Skin of body (tissue), 2 donors: Measurements from ENCODE around the gene CALU. TPM values are rescaled to one million over a fixed set of nuclear protein-coding genes. Genes with fewer than 3 reads are reported as not detected.

Experiments used
- DNase-seq: peaks from one replicate; lab custom pipeline; 2025; lab: John Stamatoyannopoulos, UW
- total RNA-seq: library from RNA; depleted of rRNA; stranded (reverse); fragments of >200 nt; gene quantifications from one replicate; pipeline ENCODE4 v1.2.3, GENCODE V29; 2014

The CALU gene
- total RNA-seq = 147 TPM

- peak; percentile 99 for DNase-seq
These were observed at the start of gene CALU for GRCh38 chr7:128739048-128739962. Gene CALU (plus strand): TSS chr7:128739359. CDS start chr7:128748584, 9,225 bp downstream.

GRCh38 chr7:128691227-128691626 is 47.9 kb upstream of the CALU start:
- no peak for DNase-seq

- no peak for DNase-seq
These were observed 46.4 kb upstream of the CALU start for GRCh38 chr7:128692623-128693270.

- no peak for DNase-seq
These were observed 45.7 kb upstream of the CALU start for GRCh38 chr7:128693373-128694015.

GRCh38 chr7:128694738-128695137 is 44.4 kb upstream of the CALU start:
- DNase-seq = no peak

GRCh38 chr7:128697302-128697905 is 41.8 kb upstream of the CALU start:
- DNase-seq = no peak

GRCh38 chr7:128699196-128699712 is 39.9 kb upstream of the CALU start:
- no peak for DNase-seq

GRCh38 chr7:128699895-128700294 is 39.3 kb upstream of the CALU start:
- DNase-seq = no peak

- DNase-seq = no peak
These were observed 37.9 kb upstream of the CALU start for GRCh38 chr7:128701062-128701785.

GRCh38 chr7:128703609-128704241 is 35.4 kb upstream of the CALU start:
- DNase-seq = no peak

GRCh38 chr7:128705891-128706333 is 33.2 kb upstream of the CALU start:
- DNase-seq = no peak

- no peak for DNase-seq
These were observed 31.4 kb upstream of the CALU start for GRCh38 chr7:128707752-128708151.

GRCh38 chr7:128708235-128708634 is 30.9 kb upstream of the CALU start:
- DNase-seq = no peak

GRCh38 chr7:128708824-128709223 is 30.3 kb upstream of the CALU start:
- no peak for DNase-seq

GRCh38 chr7:128710481-128710880 is 28.7 kb upstream of the CALU start:
- DNase-seq = no peak

- no peak for DNase-seq
These were observed 25.4 kb upstream of the CALU start for GRCh38 chr7:128713794-128714193.

GRCh38 chr7:128714701-128715495 is 24.3 kb upstream of the CALU start:
- no peak for DNase-seq

- no peak for DNase-seq
These were observed 20.1 kb upstream of the CALU start for GRCh38 chr7:128718967-128719642.

- no peak for DNase-seq
These were observed 17.8 kb upstream of the CALU start for GRCh38 chr7:128721376-128721775.
